K562 (cell line): ENCODE data around the gene ADGRB3. TPM values are rescaled to one million over a fixed set of nuclear protein-coding genes. Genes with fewer than 3 reads are reported as not detected.

ENCODE experiments used
- ATAC-seq: fragments of 200-7000 bp; cut with Tn5 transposase; 3 replicates; pipeline ENCODE4 v1.9.1; 2020; ENCODE audit warnings: moderate library complexity
- BruUV-seq: library from RNA; stranded (reverse); fragments of 400-500 nt; replicated peaks from 2 replicates; lab custom pipeline; 2021; lab: Mats Ljungman, UMichigan
- CTCF ChIA-PET: fragments of 300-600 bp; formaldehyde crosslinking; extraction: SDS; loops from one replicate; lab custom pipeline; 2021; ENCODE audit warnings: low intra/inter-chr PET ratio; lab: Yijun Ruan, JAX
- POLR2A ChIA-PET: fragments of 300-600, 350-650 bp; sonication (Branson Sonifier 250); formaldehyde crosslinking; extraction: SDS; loops from one replicate; lab custom pipeline; 2021; ENCODE audit warnings: antibody characterized with exemption, inconsistent platforms; lab: Yijun Ruan, JAX
- DNase-seq, 4 experiments: peaks; one replicate each; pipeline versions ENCODE4 v3.0.0 to v3.0.0-alpha.2; 2011 to 2018; ENCODE audit warnings: low spot score in 3 of 4, mixed read lengths in 3 of 4; ENCODE audit errors: extremely low read depth in 1 of 4
- FAIRE-seq: peaks from 2 replicates; lab custom pipeline; 2011; peaks lifted over from hg19 to GRCh38; lab: Jason Lieb, UNC
- H2AFZ ChIP-seq: 2 replicates; pipeline ENCODE4 v1.6.0; 2011; ENCODE audit warnings: low read depth, low read length, control low read depth, inconsistent platforms
- H3K27ac ChIP-seq: fragments of 200-600 bp; 3 replicates; pipeline ENCODE4 v1.8.0; 2011; ENCODE audit warnings: low read depth, mild to moderate bottlenecking, control low read depth, inconsistent platforms, low read length, moderate library complexity, mixed read lengths; ENCODE audit errors: extremely low read depth
- H3K27me3 ChIP-seq, 2 experiments: fragments of 300-600 bp in 1 of 2; 2 replicates in 1 of 2; 3 replicates in 1 of 2; pipeline versions ENCODE4 v1.6.0 to v1.8.0; 2011; ENCODE audit warnings: inconsistent platforms in 2 of 2, low read length in 2 of 2, mild to moderate bottlenecking in 1 of 2, mixed read lengths in 1 of 2, moderate library complexity in 1 of 2; ENCODE audit not compliant: control insufficient read depth in 2 of 2, insufficient read depth in 2 of 2
- H3K36me3 ChIP-seq: fragments of 300-600 bp; 3 replicates; pipeline ENCODE4 v1.8.0; 2011; ENCODE audit warnings: mild to moderate bottlenecking, low read length, inconsistent platforms; ENCODE audit not compliant: control insufficient read depth, insufficient read depth
- H3K4me1 ChIP-seq, 2 experiments: fragments of 200-600 bp in 1 of 2; replicated peaks in 1 of 2; 2 replicates in 1 of 2; 3 replicates in 1 of 2; pipeline versions ENCODE4 v1.5.1 to v1.8.0; 2011; ENCODE audit warnings: inconsistent platforms in 2 of 2, low read length in 2 of 2, mild to moderate bottlenecking in 1 of 2, mixed read lengths in 1 of 2, moderate library complexity in 1 of 2; ENCODE audit not compliant: control insufficient read depth in 2 of 2, insufficient read depth in 2 of 2
- H3K4me2 ChIP-seq: 2 replicates; pipeline ENCODE4 v1.6.1; 2011; ENCODE audit warnings: low read length, control low read depth, inconsistent platforms, mixed read lengths; ENCODE audit not compliant: insufficient read depth
- H3K4me3 ChIP-seq: fragments of 200-600 bp; sonication (generic), shearing (Covaris generic); 2 replicates; pipeline ENCODE4 v1.5.1; 2016; ENCODE audit warnings: control low read depth, inconsistent platforms
- H3K79me2 ChIP-seq: fragments of 200-600 bp; 3 replicates; pipeline ENCODE4 v1.8.0; 2011; ENCODE audit warnings: low read length, inconsistent platforms; ENCODE audit not compliant: control insufficient read depth, insufficient read depth
- H3K9ac ChIP-seq, 2 experiments: 2 replicates each; pipeline versions ENCODE4 v1.6.0 to v1.6.1; 2011; ENCODE audit warnings: low read depth in 2 of 2, low read length in 2 of 2, control low read depth in 1 of 2, inconsistent platforms in 1 of 2, mild to moderate bottlenecking in 1 of 2, mixed read lengths in 1 of 2; ENCODE audit not compliant: insufficient read depth in 1 of 2
- H3K9me1 ChIP-seq: one replicate; pipeline ENCODE4 v1.6.0; 2011; ENCODE audit warnings: inconsistent platforms, mild to moderate bottlenecking, low read length, moderate library complexity; ENCODE audit not compliant: control insufficient read depth, insufficient read depth
- H3K9me3 ChIP-seq: replicated peaks from 2 replicates; pipeline ENCODE4 v1.5.1; 2011; ENCODE audit warnings: low read depth, low read length, inconsistent platforms; ENCODE audit not compliant: control insufficient read depth, insufficient read depth
- H4K20me1 ChIP-seq: replicated peaks from 2 replicates; pipeline ENCODE4 v1.6.1; 2011; ENCODE audit warnings: low read length, inconsistent platforms, mixed read lengths; ENCODE audit not compliant: control insufficient read depth, insufficient read depth
- BDP1 ChIP-seq: IDR thresholded peaks from 3 replicates; pipeline ENCODE4 v1.6.1; 2011; ENCODE audit not compliant: insufficient read length, insufficient read depth
- BHLHE40 ChIP-seq: IDR thresholded peaks from 2 replicates; pipeline ENCODE4 v1.6.1; 2011; ENCODE audit warnings: low read length, improper control_type of control experiment
- CHAMP1 ChIP-seq: fragments of 450-650 bp; IDR thresholded peaks from 2 replicates; pipeline ENCODE4 v1.6.1; 2016; ENCODE audit warnings: mild to moderate bottlenecking
- CHCHD3 ChIP-seq: fragments of 250-450 bp; sonication (Bioruptor Pico); IDR thresholded peaks from 2 replicates; pipeline ENCODE4 v2.1.2; 2022; ENCODE audit warnings: mild to moderate bottlenecking
- CTBP1 ChIP-seq: fragments of 450-650 bp; IDR thresholded peaks from 2 replicates; pipeline ENCODE4 v1.6.1; 2016; ENCODE audit warnings: borderline replicate concordance
- ESRRA ChIP-seq: fragments of 450-650 bp; IDR thresholded peaks from 2 replicates; pipeline ENCODE4 v1.6.1; 2014; ENCODE audit warnings: low read depth, mild to moderate bottlenecking, moderate library complexity, borderline replicate concordance
- FOXJ2 ChIP-seq: fragments of 200-800 bp; sonication (Bioruptor generic); IDR thresholded peaks from 2 replicates; pipeline ENCODE4 v1.6.1; 2016; ENCODE audit warnings: missing genetic modification characterization, missing compliant biosample characterization
- HMGN3 ChIP-seq: IDR thresholded peaks from 2 replicates; pipeline ENCODE4 v1.6.1; 2011; ENCODE audit warnings: borderline replicate concordance, low read depth, mild to moderate bottlenecking, mixed read lengths, low read length; ENCODE audit not compliant: insufficient read length; ENCODE audit errors: extremely low read depth
- KAT8 ChIP-seq: fragments of 450-650 bp; IDR thresholded peaks from 2 replicates; pipeline ENCODE4 v1.6.1; 2016; ENCODE audit warnings: low read depth, mild to moderate bottlenecking
- MAX ChIP-seq: sonication (generic); formaldehyde crosslinking; IDR thresholded peaks from 2 replicates; pipeline ENCODE4 v1.9.0; 2022; ENCODE audit warnings: mild to moderate bottlenecking, missing genetic modification reagents
- NR3C1 ChIP-seq: sonication (generic); formaldehyde crosslinking; IDR thresholded peaks from 2 replicates; pipeline ENCODE4 v1.8.1; 2022; ENCODE audit warnings: missing genetic modification reagents
- TGIF2 ChIP-seq: sonication (generic); formaldehyde crosslinking; IDR thresholded peaks from 2 replicates; pipeline ENCODE4 v1.8.1; 2022; ENCODE audit warnings: mild to moderate bottlenecking, missing genetic modification reagents, moderate library complexity
- THAP12 ChIP-seq: fragments of 250-450 bp; sonication (Bioruptor Pico); IDR thresholded peaks from 2 replicates; pipeline ENCODE4 v1.9.0; 2021; ENCODE audit warnings: mild to moderate bottlenecking, inconsistent platforms
- ZNF232 ChIP-seq: sonication (generic); formaldehyde crosslinking; IDR thresholded peaks from 2 replicates; pipeline ENCODE4 v1.8.0; 2022; ENCODE audit warnings: mild to moderate bottlenecking, missing genetic modification reagents
- ZNF436 ChIP-seq: fragments of 250-450, 450-650 bp; sonication (Bioruptor Pico); formaldehyde crosslinking; IDR thresholded peaks from 2 replicates; pipeline ENCODE4 v1.7.0; 2020; ENCODE audit warnings: mild to moderate bottlenecking
- WGBS: fragments of 100-300 bp; shearing (Covaris generic); methylation state at CpG from one replicate; pipeline ENCODE4 v1.1.6; 2016; ENCODE audit warnings: low coverage, mixed read lengths; ENCODE audit not compliant: insufficient coverage; ENCODE audit errors: missing lambda C conversion rate; 5-methylcytosine and 5-hydroxymethylcytosine counted together
- in situ Hi-C: fragments of 300-500 bp; cut with MboI; formaldehyde crosslinking; loops from 4 replicates; pipeline ENCODE4 v1.15.0; 2018; ENCODE audit warnings: inconsistent platforms, mixed read lengths
- intact Hi-C: fragments of 100-400 bp; cut with micrococcal nuclease; formaldehyde crosslinking; loops from 2 replicates; pipeline ENCODE4 v1.14.2; 2022
- polyA plus RNA-seq, 8 experiments: library from polyadenylated mRNA; depleted of rRNA in 4 of 8; stranded (reverse) in 5 of 8; unstranded in 3 of 8; fragments of >200 nt; fragmentation: Nextera tagmentation in 2 of 8; fragmentation: Illumina TruSeq in 1 of 8; extraction: Ambion mirVana in 2 of 8; extraction: Trizol in 1 of 8; gene quantifications; 2 replicates each; pipeline versions ENCODE4 v1.2.1 to v1.2.3, GENCODE V29; 2011 to 2014; ENCODE audit warnings: inconsistent platforms in 1 of 8, missing spikeins in 1 of 8
- total RNA-seq, 7 experiments: library from RNA; depleted of rRNA in 6 of 7; stranded (reverse); fragments of >200 nt in 6 of 7; fragmentation: Illumina TruSeq in 2 of 7; extraction: Trizol in 2 of 7; gene quantifications; 2 replicates each; pipeline versions ENCODE4 v1.2.1 to v1.2.3, GENCODE V29; 2011 to 2021; ENCODE audit warnings: low replicate concordance in 1 of 7

The ADGRB3 gene
- total and polyA plus RNA-seq, 9 of the 15 experiments (the other 6 are each of a cell fraction or from before 2014, with no cell fraction given) = 0.90 to 7.8 (median 2.4) TPM

- TF ChIP-seq CHCHD3 (CRISPR knock-in tag) = no peak
- TF ChIP-seq MAX (CRISPR knock-in tag) = no peak
These were observed 7.9 kb downstream of the ADGRB3 start (continued) for GRCh38 chr6:68642977-68643376.

GRCh38 chr6:68649669-68650068 lies 14.6 kb downstream of the ADGRB3 start:
- 46% methylated on average over 3 of the region's 3 CpGs for WGBS
- no peak for TF ChIP-seq HMGN3
- no peak for TF ChIP-seq BDP1
- TF ChIP-seq KAT8 = no peak
- TF ChIP-seq ESRRA = peak; percentile 90
- TF ChIP-seq THAP12 (CRISPR knock-in tag) = no peak
- TF ChIP-seq CTBP1 = 0 out of 2 replicates have a peak, but pooled peaks have one; percentile 44
- TF ChIP-seq BHLHE40 = peak; percentile 13; the same call in 1 of the 2 replicates
- TF ChIP-seq NR3C1 (CRISPR knock-in tag) = no peak
- TF ChIP-seq FOXJ2 (tag) = no peak
- no peak for TF ChIP-seq TGIF2 (CRISPR knock-in tag)
- TF ChIP-seq CHAMP1 = 0 out of 2 replicates have a peak, but pooled peaks have one; percentile 43
- TF ChIP-seq ZNF232 (CRISPR knock-in tag) = no peak
- no peak for TF ChIP-seq ZNF436 (CRISPR knock-in tag)

More at GRCh38 chr6:68649669-68650068, 14.6 kb downstream of the ADGRB3 start:
- no peak overlapping the region for H3K4me3 ChIP-seq
- H3K27me3 ChIP-seq = no peaks in the 10 kb centered on the region
- no peak overlapping the region for H3K4me2 ChIP-seq
- intact Hi-C loops (loop anchor here (5.0 kb wide), 2 partner anchors 38 to 93 kb away; no protein-coding TSS in a partner anchor), in situ Hi-C loops (loop anchor here (5.0 to 25.0 kb wide), 2 partner anchors 108 to 313 kb away; no protein-coding TSS in a partner anchor)
- POLR2A ChIA-PET = no interaction called here
- H3K4me1 ChIP-seq = peaks cover 5 to 22% of the 10 kb centered on the region in 2 experiments; a peak in 4 of 5 replicates
- no peaks in the 10 kb centered on the region for H3K36me3 ChIP-seq
- peaks cover 36% of the 10 kb centered on the region for H3K79me2 ChIP-seq
- ATAC-seq = peak; percentile 8
- H4K20me1 ChIP-seq = no peaks in the 10 kb centered on the region
- BruUV-seq = no TSS peak
- H3K9me1 ChIP-seq = no peaks in the 10 kb centered on the region
- peak in 2 of 4 experiments; percentile 11 to 53 for DNase-seq
- peak overlapping the region; percentile 13; the same call in 1 of the 3 replicates for H3K27ac ChIP-seq
- no peak overlapping the region for H3K9ac ChIP-seq
- CTCF ChIA-PET = no interaction called here
- peak overlapping the region; percentile 66; the same call in 1 of the 2 replicates for H2AFZ ChIP-seq
- no peak for FAIRE-seq
- H3K9me3 ChIP-seq = no peaks in the 10 kb centered on the region
